D341Med (cell line): ENCODE results near the gene EXT2.

ENCODE experiments used
- DNase-seq: peaks from one replicate; pipeline ENCODE4 v3.0.0; 2012; ENCODE audit warnings: low spot score

EXT2 gene

GRCh38 chr11:44171518-44171917 lies 76.0 kb downstream of the EXT2 start:
- no peak for DNase-seq

DNA sequence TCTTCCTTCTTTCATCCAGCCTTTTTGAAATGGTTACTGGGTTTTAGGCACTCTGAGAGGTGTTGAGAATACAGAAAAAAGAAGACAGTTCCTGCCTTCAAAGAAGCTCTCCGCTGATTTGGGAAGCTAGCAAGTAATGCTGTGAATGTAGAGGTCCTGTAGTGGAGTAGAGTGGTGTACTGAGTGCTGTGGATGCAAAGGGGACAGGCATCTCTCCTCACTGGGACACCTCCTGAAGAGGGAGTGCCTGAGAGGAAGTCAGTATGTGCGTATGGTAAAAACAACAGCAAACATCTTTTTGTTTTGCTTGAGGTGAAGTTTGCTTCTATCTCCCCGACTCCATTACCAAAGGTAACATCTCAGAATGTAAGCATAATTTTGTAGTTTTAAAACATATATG lies 77.5 kb downstream of the EXT2 start:
- no peak for DNase-seq

- DNase-seq, result no peak
Observed at GRCh38 chr11:44174842-44175241, 79.4 kb downstream of the EXT2 start.

GRCh38 chr11:44176546-44177213 lies 81.2 kb downstream of the EXT2 start:
- no peak for DNase-seq

GRCh38 chr11:44177905-44178304 lies 82.4 kb downstream of the EXT2 start:
- DNase-seq, result no peak

DNA sequence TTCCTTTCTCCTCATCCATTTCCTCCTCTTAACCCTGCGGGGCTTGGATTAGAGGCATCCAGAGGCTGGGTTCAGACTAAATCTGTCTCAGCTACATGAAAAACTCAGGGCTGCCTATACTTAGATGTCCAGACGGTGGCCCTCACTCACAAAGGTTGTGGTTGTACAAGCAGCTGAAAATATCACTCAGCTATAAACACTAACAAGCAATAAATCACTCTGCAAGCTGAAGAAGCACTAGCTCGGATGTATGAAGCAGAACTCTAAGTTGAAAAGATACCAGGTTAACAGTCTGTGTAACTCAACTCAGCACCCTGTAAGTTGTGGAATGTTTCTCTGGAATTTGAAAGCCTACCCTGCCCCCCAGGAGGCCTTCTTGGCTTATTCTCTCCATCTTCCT lies 82.9 kb downstream of the EXT2 start:
- no peak for DNase-seq

- no peak for DNase-seq
Observed at GRCh38 chr11:44179173-44179572, 83.7 kb downstream of the EXT2 start.

DNA sequence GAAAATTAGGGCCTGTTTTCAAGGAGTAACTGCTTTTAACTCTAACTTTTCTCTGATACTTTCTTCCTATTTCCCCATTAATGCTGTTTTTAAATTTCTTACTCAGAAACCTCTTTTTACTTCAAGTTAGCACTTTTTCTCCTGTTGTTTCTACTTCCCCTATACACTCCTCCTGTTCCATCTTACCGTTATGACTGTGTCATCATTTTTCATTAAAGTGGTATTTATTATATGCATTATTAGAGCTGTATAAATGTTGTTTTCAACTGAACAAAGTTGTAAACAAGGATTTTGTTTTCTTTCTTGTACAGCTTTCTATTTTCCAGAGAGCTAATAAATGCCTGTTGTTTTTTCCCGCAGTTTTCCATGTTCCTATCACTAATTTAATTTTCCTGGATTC lies 84.6 kb downstream of the EXT2 start:
- no peak for DNase-seq

- no peak for DNase-seq
Observed at GRCh38 chr11:44185522-44185921, 90.0 kb downstream of the EXT2 start.

DNA sequence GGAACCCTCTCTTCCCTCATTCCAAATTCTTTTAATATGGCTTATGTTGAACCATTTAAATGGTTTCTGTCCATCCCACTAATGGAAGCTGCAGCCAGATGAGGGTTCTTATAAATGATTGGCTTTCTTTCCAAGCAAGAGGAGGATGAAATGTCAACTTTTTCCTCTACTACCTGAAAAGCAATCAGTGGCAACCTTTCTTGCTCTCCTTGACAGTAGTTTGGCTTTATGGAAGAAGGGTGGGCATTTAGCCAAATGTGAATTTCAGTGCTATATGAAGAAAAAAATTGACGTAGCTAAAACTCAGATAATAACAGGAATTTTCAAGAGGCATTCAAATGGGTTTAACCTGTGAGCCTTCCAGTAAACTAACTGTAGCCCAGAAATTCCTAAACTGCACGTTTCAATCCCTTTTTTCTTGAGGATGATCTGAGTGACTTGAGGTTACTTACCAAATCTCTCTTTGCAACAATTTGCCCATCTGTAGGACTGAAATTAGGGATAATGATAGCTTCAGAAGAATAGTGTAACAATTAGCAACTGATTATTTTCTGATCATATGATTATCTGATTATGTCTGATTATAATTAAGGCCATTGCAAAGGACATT lies 90.9 kb downstream of the EXT2 start:
- DNase-seq, result no peak

GRCh38 chr11:44188643-44189042 lies 93.2 kb downstream of the EXT2 start:
- no peak for DNase-seq

DNA sequence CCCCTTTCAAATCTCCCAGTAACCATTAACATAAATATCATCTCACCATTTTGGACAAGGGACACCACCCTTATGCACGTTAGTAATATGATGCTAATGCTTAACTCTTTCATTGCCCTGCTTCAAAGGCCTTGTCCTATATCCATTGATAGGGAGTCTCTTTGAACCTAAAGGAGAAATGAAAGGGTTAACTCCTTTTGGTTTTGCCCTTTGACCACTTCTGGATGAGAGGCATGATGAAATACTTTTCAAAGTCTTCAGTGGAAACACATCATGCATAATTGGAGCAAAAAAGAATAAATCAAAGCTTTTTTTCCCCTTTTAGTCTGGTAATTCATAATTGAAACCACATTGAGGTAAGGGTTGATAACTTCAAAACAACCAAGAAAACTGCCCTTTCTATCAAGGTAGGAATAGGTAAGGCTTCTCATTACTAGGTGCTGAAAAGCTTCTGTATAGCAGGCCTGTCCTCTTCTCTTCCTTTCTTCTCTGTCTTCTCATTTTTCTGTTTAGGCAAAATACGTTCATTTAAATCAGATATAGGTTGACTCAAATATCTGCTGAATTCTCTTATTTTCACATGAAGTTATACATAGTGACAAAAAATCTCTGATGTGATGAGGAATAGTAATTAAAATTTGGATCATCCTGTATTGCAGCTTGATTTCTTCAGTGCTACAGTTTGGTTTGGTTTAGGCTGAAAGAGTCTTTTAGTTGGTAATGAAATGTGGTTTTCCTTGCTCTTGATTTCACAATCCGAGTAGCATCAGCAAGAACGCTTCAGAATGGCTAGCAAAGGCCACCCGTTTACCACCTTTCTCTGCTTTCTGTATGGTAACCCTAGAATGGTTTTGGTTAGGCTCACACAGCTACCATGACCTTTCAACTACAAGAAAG lies 94.8 kb downstream of the EXT2 start:
- DNase-seq, result no peak

- DNase-seq, result no peak
Observed at GRCh38 chr11:44190883-44191230, 95.4 kb downstream of the EXT2 start.

DNA sequence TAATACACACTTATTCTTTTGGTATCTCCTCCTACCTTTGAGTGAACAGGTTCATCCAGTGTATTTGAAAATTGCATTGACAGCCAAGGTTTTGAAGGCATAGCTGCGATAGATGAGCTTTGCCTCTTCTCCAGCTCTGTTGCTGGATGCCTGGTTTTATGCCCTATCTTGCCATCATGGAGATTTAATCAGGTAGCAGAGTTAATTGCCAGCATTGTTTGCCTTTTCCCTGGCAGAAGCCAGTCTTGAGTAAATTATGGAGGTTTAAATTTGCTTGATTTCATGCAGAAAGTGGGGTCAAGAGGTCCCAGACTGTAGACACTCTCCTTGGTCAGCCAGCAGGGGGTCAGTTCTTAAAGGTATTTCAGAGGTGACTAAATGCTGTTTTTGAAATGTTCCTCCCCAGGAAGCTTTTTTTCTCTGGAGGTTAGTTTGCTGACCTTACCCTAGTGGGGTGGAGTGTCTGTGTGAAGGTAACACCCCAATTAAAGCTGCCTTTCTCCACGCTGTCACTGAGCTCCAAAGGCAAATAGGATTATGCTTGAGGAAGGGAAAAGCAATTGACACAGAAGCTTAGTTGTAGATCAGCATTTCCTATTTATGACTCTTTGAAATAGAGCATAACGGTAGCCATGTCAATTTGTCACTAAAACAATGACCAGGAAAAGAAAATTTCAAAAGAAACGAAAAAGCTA lies 96.0 kb downstream of the EXT2 start:
- no peak for DNase-seq

DNA sequence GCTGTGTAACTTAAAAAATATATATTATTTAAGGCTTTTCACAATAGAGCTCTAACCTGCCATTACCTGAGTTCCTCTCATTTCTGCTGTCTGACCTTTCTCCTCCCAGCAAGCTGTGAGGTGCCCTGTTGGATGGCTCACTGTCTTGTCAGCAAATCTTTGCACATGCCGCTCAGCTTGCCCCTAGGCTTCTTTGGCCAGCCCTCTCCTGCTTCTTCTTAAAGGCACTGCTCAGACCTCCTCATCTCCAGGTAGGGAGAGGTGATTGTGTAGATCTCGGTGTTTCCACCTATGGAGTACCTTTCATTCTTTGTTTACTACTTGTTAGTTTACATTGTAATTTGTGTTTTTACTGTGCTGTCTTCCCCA lies 96.5 kb downstream of the EXT2 start:
- DNase-seq, result no peak

DNA sequence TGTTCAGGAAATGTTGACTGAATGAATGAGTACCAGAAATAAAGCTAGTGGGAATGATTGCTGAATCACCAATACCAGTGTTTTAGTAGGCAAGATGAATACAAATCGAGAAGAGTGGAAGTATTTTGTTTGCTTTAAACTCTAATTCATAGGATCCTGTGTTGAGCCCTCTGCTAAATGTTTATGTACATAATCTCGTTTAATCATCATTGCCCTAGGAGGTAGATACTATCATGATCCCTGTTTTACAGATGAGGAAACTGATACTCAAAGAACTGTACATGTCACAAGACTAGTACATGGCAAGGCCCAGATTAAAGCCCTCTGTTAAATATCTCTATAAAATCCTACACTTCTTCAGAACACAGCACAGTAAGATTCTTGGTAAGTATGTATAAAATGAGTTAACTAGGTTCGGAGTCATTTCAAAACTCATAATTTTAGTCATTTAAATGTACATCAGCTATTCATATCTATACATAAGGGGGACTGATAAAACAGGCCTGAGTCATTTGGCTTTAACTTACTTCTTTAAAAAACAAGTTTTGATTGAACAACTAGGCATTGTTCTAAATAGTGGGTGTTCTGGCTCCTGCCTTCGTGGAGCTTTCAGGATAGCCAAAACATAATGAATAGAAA lies 97.1 kb downstream of the EXT2 start:
- DNase-seq, result no peak

- DNase-seq, result no peak
Observed at GRCh38 chr11:44193856-44194255, 98.4 kb downstream of the EXT2 start.

GRCh38 chr11:44198146-44198724 lies 102.8 kb downstream of the EXT2 start:
- no peak for DNase-seq

- DNase-seq, result no peak
Observed at GRCh38 chr11:44199298-44199697, 103.8 kb downstream of the EXT2 start.

DNA sequence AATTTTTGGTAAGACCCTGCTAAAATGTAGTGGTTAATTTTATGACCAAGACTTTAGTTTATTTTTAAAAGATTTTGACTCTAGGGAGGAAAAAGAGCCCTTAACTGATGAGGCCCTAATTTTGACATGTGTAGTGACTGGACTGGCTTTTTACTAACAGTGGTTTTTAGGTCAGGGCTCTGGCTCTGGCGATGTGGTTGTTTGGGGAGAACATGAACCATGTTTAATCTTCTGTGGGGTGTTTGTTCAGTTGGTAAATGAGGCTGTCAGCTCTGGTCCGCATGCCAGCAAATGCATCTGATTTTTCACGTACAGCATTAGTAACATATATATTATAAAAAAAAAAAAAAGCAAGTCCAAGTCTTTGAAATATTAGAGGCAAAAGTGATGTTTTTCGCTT lies 104.3 kb downstream of the EXT2 start:
- no peak for DNase-seq

DNA sequence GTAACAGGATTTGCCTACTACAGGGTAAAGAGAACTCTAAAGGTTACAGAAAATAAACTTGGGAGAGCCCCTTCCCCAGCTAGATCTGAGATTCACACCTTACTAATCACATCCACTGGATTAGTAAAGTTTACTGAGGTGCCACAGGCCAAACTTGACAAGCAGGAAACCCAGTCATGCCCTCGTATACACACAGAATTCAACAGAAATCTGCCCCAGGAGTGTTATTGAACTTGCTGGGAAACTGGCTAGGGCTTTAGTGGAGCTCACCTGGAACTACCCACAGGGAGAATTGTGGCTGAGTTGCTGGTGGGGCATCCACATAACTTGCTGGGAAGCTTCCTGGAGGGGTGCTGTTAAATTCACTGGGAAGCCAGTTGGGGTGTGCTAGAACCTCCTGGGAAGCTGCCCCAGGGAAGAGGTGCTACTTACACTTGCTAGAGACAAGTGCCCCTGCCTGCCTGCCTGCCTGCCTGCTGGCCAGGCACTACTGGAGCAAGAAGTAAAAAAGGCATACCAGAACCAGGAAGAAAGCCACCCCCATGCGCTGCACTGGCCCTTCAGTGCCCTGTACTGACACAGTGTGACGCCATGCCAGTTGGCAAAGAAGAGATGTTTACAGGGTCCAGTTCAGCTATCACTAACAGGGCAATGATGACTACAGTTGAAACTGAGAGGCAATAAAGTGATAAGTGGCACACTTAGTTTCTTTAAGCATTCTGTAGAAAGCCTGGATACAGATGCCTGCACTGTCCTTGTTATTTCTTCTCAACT lies 108.0 kb downstream of the EXT2 start:
- no peak for DNase-seq
